HepG2 (cell line): Measurements from ENCODE around the gene IFNG. TPM values are rescaled to one million over a fixed set of nuclear protein-coding genes. Genes with fewer than 3 reads are reported as not detected.

Experiments
- ATAC-seq: fragments of 200-7000 bp; cut with Tn5 transposase; 3 replicates; pipeline ENCODE4 v1.9.1; 2020; ENCODE audit warnings: mild to moderate bottlenecking, moderate library complexity
- Bru-seq: library from RNA; stranded (reverse); fragments of 400-500 nt; gene quantifications from one replicate; lab custom pipeline; 2021; lab: Mats Ljungman, UMichigan
- BruChase-seq, 2 experiments: library from RNA; stranded (reverse); fragments of 400-500 nt; gene quantifications; one replicate each; lab custom pipeline; 2021; lab: Mats Ljungman, UMichigan
- BruUV-seq: library from RNA; stranded (reverse); fragments of 400-500 nt; replicated peaks from 2 replicates; lab custom pipeline; 2021; lab: Mats Ljungman, UMichigan
- CTCF ChIA-PET: fragments of 300-600 bp; formaldehyde crosslinking; extraction: SDS; loops from one replicate; lab custom pipeline; 2021; ENCODE audit warnings: low total read pairs, inconsistent platforms, low intra/inter-chr PET ratio; lab: Yijun Ruan, JAX
- POLR2A ChIA-PET: fragments of 350-600 bp; sonication (Branson Sonifier 250); formaldehyde crosslinking; loops from one replicate; lab custom pipeline; 2020; ENCODE audit warnings: antibody characterized with exemption, inconsistent platforms; lab: Yijun Ruan, JAX
- DNase-seq: peaks from one replicate; pipeline ENCODE4 v3.0.0-alpha.2; 2015; ENCODE audit warnings: low spot score
- FAIRE-seq: peaks from 3 replicates; lab custom pipeline; 2011; peaks lifted over from hg19 to GRCh38; lab: Jason Lieb, UNC
- H2AFZ ChIP-seq: one replicate; pipeline ENCODE4 v1.6.1; 2011; ENCODE audit warnings: low read length, inconsistent platforms
- H3K27ac ChIP-seq: fragments of 300-600 bp; 3 replicates; pipeline ENCODE4 v1.8.0; 2011; ENCODE audit warnings: mixed run types, mild to moderate bottlenecking, mixed read lengths, low read length, inconsistent platforms; ENCODE audit not compliant: insufficient read depth; ENCODE audit errors: extremely low read length
- H3K27me3 ChIP-seq, 2 experiments: fragments of 200-600 bp in 1 of 2; 2 replicates in 1 of 2; 3 replicates in 1 of 2; pipeline versions ENCODE4 v1.6.0 to v1.8.0; 2011; ENCODE audit warnings: low read length in 2 of 2, mild to moderate bottlenecking in 2 of 2, moderate library complexity in 2 of 2, inconsistent platforms in 1 of 2; ENCODE audit not compliant: insufficient read depth in 2 of 2, control insufficient read depth in 1 of 2
- H3K36me3 ChIP-seq, 2 experiments: fragments of 200-600 bp in 1 of 2; replicated peaks in 1 of 2; 2 replicates in 1 of 2; 3 replicates in 1 of 2; pipeline versions ENCODE4 v1.5.1 to v1.8.0; 2011; ENCODE audit warnings: low read length in 2 of 2, inconsistent platforms in 1 of 2; ENCODE audit not compliant: insufficient read depth in 2 of 2, control insufficient read depth in 1 of 2
- H3K4me1 ChIP-seq: 2 replicates; pipeline ENCODE4 v1.5.1; 2012; ENCODE audit warnings: low read length, inconsistent platforms; ENCODE audit not compliant: insufficient read depth
- H3K4me2 ChIP-seq: 2 replicates; pipeline ENCODE4 v1.6.0; 2011; ENCODE audit warnings: low read depth, low read length, inconsistent platforms
- H3K4me3 ChIP-seq, 3 experiments: fragments of 200-600 bp in 1 of 3; sonication (generic), shearing (Covaris generic) in 1 of 3; replicated peaks in 1 of 3; 2 replicates each; pipeline ENCODE4 v1.5.1; 2011 to 2016; ENCODE audit warnings: low read length in 3 of 3, inconsistent platforms in 2 of 3, low read depth in 2 of 3, mild to moderate bottlenecking in 2 of 3, control low read depth in 1 of 3, mixed read lengths in 1 of 3; ENCODE audit not compliant: insufficient read depth in 1 of 3
- H3K79me2 ChIP-seq: one replicate; pipeline ENCODE4 v1.6.1; 2011; ENCODE audit warnings: low read length, inconsistent platforms; ENCODE audit not compliant: insufficient read depth
- H3K9ac ChIP-seq: 2 replicates; pipeline ENCODE4 v1.6.0; 2011; ENCODE audit warnings: mild to moderate bottlenecking, low read depth, low read length, inconsistent platforms; ENCODE audit not compliant: insufficient read depth
- H3K9me3 ChIP-seq: 2 replicates; pipeline ENCODE4 v1.5.1; 2012; ENCODE audit warnings: mild to moderate bottlenecking, low read length
- H4K20me1 ChIP-seq: 2 replicates; pipeline ENCODE4 v1.6.0; 2011; ENCODE audit warnings: inconsistent platforms, mild to moderate bottlenecking, low read length, moderate library complexity; ENCODE audit not compliant: insufficient read depth
- HOXA9 ChIP-seq: sonication (generic); formaldehyde crosslinking; IDR thresholded peaks from 2 replicates; pipeline ENCODE4 v1.8.1; 2022; ENCODE audit warnings: missing genetic modification reagents, mild to moderate bottlenecking, moderate library complexity, borderline replicate concordance
- RXRB ChIP-seq: IDR thresholded peaks from 2 replicates; pipeline ENCODE4 v1.6.1; 2016; ENCODE audit warnings: borderline replicate concordance, missing genetic modification reagents, missing compliant biosample characterization
- ZC3H13 ChIP-seq: sonication (generic); formaldehyde crosslinking; IDR thresholded peaks from 2 replicates; pipeline ENCODE4 v1.8.1; 2023; ENCODE audit warnings: mild to moderate bottlenecking, missing genetic modification reagents, moderate library complexity
- ZKSCAN5 ChIP-seq: sonication (generic); formaldehyde crosslinking; IDR thresholded peaks from 2 replicates; pipeline ENCODE4 v1.5.1; 2020; ENCODE audit warnings: mild to moderate bottlenecking, missing genetic modification reagents
- ZNF225 ChIP-seq: sonication (generic); formaldehyde crosslinking; IDR thresholded peaks from 2 replicates; pipeline ENCODE4 v1.4.0; 2020; ENCODE audit warnings: mild to moderate bottlenecking, missing genetic modification reagents
- ZNF350 ChIP-seq: sonication (generic); formaldehyde crosslinking; IDR thresholded peaks from 2 replicates; pipeline ENCODE4 v1.4.0; 2020; ENCODE audit warnings: mild to moderate bottlenecking, low read depth, missing genetic modification reagents, borderline replicate concordance
- ZNF383 ChIP-seq: sonication (generic); formaldehyde crosslinking; IDR thresholded peaks from 2 replicates; pipeline ENCODE4 v1.4.0; 2020; ENCODE audit warnings: missing genetic modification reagents, mild to moderate bottlenecking, borderline replicate concordance
- ZNF75D ChIP-seq: sonication (generic); formaldehyde crosslinking; IDR thresholded peaks from 2 replicates; pipeline ENCODE4 v1.8.1; 2023; ENCODE audit warnings: missing genetic modification reagents, mild to moderate bottlenecking, borderline replicate concordance
- ZNF841 ChIP-seq: sonication (generic); formaldehyde crosslinking; IDR thresholded peaks from 2 replicates; pipeline ENCODE4 v1.8.1; 2023; ENCODE audit warnings: missing genetic modification reagents, borderline replicate concordance
- WGBS: methylation state at CpG from one replicate; pipeline ENCODE4 v1.1.6; 2017; ENCODE audit warnings: low lambda C conversion rate; 5-methylcytosine and 5-hydroxymethylcytosine counted together
- in situ Hi-C: cut with HindIII; loops from 2 replicates; pipeline ENCODE4 v1.10.0; 2017; ENCODE audit warnings: low pct_unique_long_range_greater_than_20kb; ENCODE audit not compliant: extremely low pct_ligation_motif_present
- intact Hi-C: fragments of 100-400 bp; cut with micrococcal nuclease; formaldehyde crosslinking; loops from one replicate; pipeline ENCODE4 v1.10.0; 2022; ENCODE audit not compliant: unreplicated experiment
- long read RNA-seq, 2 experiments: library from RNA in 1 of 2; library from polyadenylated mRNA in 1 of 2; stranded (forward) in 1 of 2; unstranded in 1 of 2; transcript quantifications; one replicate each; pipeline ENCODE4 v2.0.0, GENCODE V29; 2019 to 2022
- polyA minus RNA-seq, 3 experiments: library from RNA; depleted of rRNA, polyadenylated mRNA; stranded (reverse); fragments of >200 nt; gene quantifications; 2 replicates each; pipeline ENCODE4 v1.2.3, GENCODE V29; 2011; ENCODE audit warnings: low replicate concordance in 1 of 3
- polyA plus RNA-seq, 8 experiments: library from polyadenylated mRNA; depleted of rRNA in 3 of 8; stranded (reverse) in 7 of 8; unstranded in 1 of 8; fragments of >200 nt; fragmentation: Illumina TruSeq in 4 of 8; extraction: Trizol in 4 of 8; gene quantifications; 2 replicates each; pipeline versions ENCODE4 v1.2.1 to v1.2.3, GENCODE V29; 2011 to 2016; ENCODE audit warnings: low read depth in 4 of 8, missing spikeins in 1 of 8, mixed read lengths in 1 of 8; ENCODE audit not compliant: insufficient read depth in 1 of 8
- total RNA-seq, 5 experiments: library from RNA; depleted of rRNA; stranded (reverse); fragments of >200 nt; fragmentation: Illumina TruSeq; extraction: Trizol; gene quantifications; 2 replicates each; pipeline ENCODE4 v1.2.3, GENCODE V29; 2016; ENCODE audit warnings: low read depth in 1 of 5
- TF ChIP-seq, protein P1 (sequence below): sonication (generic); formaldehyde crosslinking; IDR thresholded peaks from 2 replicates; pipeline ENCODE4 v1.8.1; 2022; ENCODE audit warnings: mild to moderate bottlenecking, missing genetic modification reagents
- TF ChIP-seq, protein P2 (sequence below): sonication (generic); formaldehyde crosslinking; IDR thresholded peaks from 2 replicates; pipeline ENCODE4 v1.4.0; 2020; ENCODE audit warnings: mild to moderate bottlenecking, missing genetic modification reagents
- TF ChIP-seq, protein P3 (sequence below): sonication (generic); formaldehyde crosslinking; IDR thresholded peaks from 2 replicates; pipeline ENCODE4 v1.5.0; 2020; ENCODE audit warnings: missing genetic modification reagents, mild to moderate bottlenecking, borderline replicate concordance

Gene IFNG
- total RNA-seq (2016; rRNA removed; fragmentation: Illumina TruSeq; extraction: Trizol), result not detected in 2 replicates
- not detected in 2 replicates for total RNA-seq (2016; cell fraction: cytosol; rRNA removed; fragmentation: Illumina TruSeq; extraction: Trizol; ENCODE audit: low read depth)
- total RNA-seq (2016; cell fraction: insoluble cytoplasmic fraction; rRNA removed; fragmentation: Illumina TruSeq; extraction: Trizol), result not detected in 2 replicates
- not detected in 2 replicates for total RNA-seq (2016; cell fraction: membrane; rRNA removed; fragmentation: Illumina TruSeq; extraction: Trizol)
- not detected in 2 replicates for total RNA-seq (2016; cell fraction: nucleus; rRNA removed; fragmentation: Illumina TruSeq; extraction: Trizol)
- polyA plus RNA-seq (2011; rRNA removed), result not detected in 2 replicates
- polyA plus RNA-seq (2011; cell fraction: cytosol; rRNA removed), result not detected in 2 replicates
- not detected in 2 replicates for polyA plus RNA-seq (2011; cell fraction: nucleus; rRNA removed)
- polyA plus RNA-seq (2012), result not detected in 2 replicates
- polyA plus RNA-seq (2016; cell fraction: cytosol; fragmentation: Illumina TruSeq; extraction: Trizol; ENCODE audit: low read depth), result not detected in 2 replicates
- polyA plus RNA-seq (2016; cell fraction: insoluble cytoplasmic fraction; fragmentation: Illumina TruSeq; extraction: Trizol; ENCODE audit: low read depth), result not detected in 2 replicates
- not detected in 2 replicates for polyA plus RNA-seq (2016; cell fraction: membrane; fragmentation: Illumina TruSeq; extraction: Trizol; ENCODE audit: low read depth)
- polyA plus RNA-seq (2016; cell fraction: nucleus; fragmentation: Illumina TruSeq; extraction: Trizol; ENCODE audit: insufficient read depth, low read depth), result not detected in 2 replicates
- not detected in 2 replicates for polyA minus RNA-seq (2011; rRNA and poly(A)+ RNA removed; ENCODE audit: low replicate concordance)
- polyA minus RNA-seq (2011; cell fraction: cytosol; rRNA and poly(A)+ RNA removed), result not detected in 2 replicates
- polyA minus RNA-seq (2011; cell fraction: nucleus; rRNA and poly(A)+ RNA removed), result not detected in 2 replicates
- not detected for Bru-seq, nascent RNA
- BruChase-seq, experiment 1, labeled RNA remaining after a 6-hour chase, result not detected
- not detected for BruChase-seq, experiment 2, labeled RNA remaining after a 2-hour chase
- long read RNA-seq, experiment 1, result 0 reads
- long read RNA-seq, experiment 2, result 0 reads

DNA sequence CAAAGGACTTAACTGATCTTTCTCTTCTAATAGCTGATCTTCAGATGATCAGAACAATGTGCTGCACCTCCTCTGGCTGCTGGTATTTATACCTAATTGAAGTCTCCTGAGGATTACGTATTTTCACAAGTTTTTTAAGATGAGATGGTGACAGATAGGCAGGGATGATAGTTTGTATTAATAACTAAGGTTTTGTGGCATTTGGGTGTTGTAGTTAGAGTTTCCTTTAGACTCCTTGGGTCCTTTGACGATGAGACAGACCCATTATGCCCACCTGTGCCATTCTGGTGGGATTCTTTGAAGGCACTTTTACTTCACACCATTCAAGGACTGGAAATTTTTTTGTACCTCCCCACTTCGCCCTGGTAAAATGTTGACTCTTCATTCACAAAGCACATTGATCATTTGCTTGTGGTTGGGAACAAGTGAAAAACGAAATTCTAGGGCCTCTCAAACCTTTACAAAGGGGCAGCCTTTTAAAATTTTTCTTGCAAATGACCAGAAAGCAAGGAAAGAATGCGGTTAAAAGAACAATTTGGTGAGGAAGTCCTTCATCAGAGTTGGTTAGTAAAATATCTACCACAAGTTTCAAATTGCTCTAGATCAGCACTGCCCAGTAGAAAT lies at the start of gene IFNG:
Gene IFNG (minus strand): TSS at position 60 of the 624 bp plus-strand sequence. CDS start 125 bp downstream, outside the sequence.
- ChIA-PET CTCF (no interaction called here), POLR2A (no interaction called here)
- intact Hi-C loops, result no loop called here
- no TSS peak for BruUV-seq
- Histone ChIP-seq H3K9ac (no peak within 1 kb of the TSS), H3K27me3 (no peaks in the 10 kb centered on the region), H3K9me3 (no peaks in the 10 kb centered on the region), H2AFZ (no peak within 1 kb of the TSS), H4K20me1 (no peaks in the 10 kb centered on the region), H3K4me3 (no peak within 1 kb of the TSS), H3K36me3 (no peaks in the 10 kb centered on the region), H3K4me2 (no peak within 1 kb of the TSS), H3K4me1 (no peaks in the 10 kb centered on the region), H3K79me2 (no peaks in the 10 kb centered on the region), H3K27ac (no peak within 1 kb of the TSS)
- ATAC-seq (no peak), DNase-seq (no peak), FAIRE-seq (no peak)
- in situ Hi-C loops, result no loop called here
- no peak for TF ChIP-seq ZC3H13 (CRISPR knock-in tag)
- no peak for TF ChIP-seq ZKSCAN5 (CRISPR knock-in tag)
- TF ChIP-seq, protein P1, sequence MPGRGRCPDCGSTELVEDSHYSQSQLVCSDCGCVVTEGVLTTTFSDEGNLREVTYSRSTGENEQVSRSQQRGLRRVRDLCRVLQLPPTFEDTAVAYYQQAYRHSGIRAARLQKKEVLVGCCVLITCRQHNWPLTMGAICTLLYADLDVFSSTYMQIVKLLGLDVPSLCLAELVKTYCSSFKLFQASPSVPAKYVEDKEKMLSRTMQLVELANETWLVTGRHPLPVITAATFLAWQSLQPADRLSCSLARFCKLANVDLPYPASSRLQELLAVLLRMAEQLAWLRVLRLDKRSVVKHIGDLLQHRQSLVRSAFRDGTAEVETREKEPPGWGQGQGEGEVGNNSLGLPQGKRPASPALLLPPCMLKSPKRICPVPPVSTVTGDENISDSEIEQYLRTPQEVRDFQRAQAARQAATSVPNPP, result no peak
- no peak for TF ChIP-seq ZNF225 (CRISPR knock-in tag)
- TF ChIP-seq ZNF841 (CRISPR knock-in tag), result no peak
- no peak for TF ChIP-seq ZNF75D
- no peak for TF ChIP-seq HOXA9 (CRISPR knock-in tag)
- TF ChIP-seq ZNF383 (CRISPR knock-in tag), result no peak
- TF ChIP-seq, protein P2, sequence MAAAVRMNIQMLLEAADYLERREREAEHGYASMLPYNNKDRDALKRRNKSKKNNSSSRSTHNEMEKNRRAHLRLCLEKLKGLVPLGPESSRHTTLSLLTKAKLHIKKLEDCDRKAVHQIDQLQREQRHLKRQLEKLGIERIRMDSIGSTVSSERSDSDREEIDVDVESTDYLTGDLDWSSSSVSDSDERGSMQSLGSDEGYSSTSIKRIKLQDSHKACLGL (CRISPR knock-in tag), result no peak
- no peak for TF ChIP-seq RXRB (CRISPR knock-in tag)
- TF ChIP-seq ZNF350 (CRISPR knock-in tag), result no peak
- TF ChIP-seq, protein P3, sequence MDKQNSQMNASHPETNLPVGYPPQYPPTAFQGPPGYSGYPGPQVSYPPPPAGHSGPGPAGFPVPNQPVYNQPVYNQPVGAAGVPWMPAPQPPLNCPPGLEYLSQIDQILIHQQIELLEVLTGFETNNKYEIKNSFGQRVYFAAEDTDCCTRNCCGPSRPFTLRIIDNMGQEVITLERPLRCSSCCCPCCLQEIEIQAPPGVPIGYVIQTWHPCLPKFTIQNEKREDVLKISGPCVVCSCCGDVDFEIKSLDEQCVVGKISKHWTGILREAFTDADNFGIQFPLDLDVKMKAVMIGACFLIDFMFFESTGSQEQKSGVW (CRISPR knock-in tag), result no peak
- whole genome bisulfite sequencing, result 13% methylated on average over 5 of the region's 5 CpGs
